ENCODE results near the gene OXTR. TPM values are rescaled to one million over a fixed set of nuclear protein-coding genes. Genes with fewer than 3 reads are reported as not detected.

OXTR gene
- total RNA-seq, 3 donors from 2014 or later: 0.19 to 0.70 (median 0.52) TPM

GRCh38 chr3:8736436-8736835 lies 33.0 kb downstream of the OXTR start:
- Histone ChIP-seq H3K4me3 (no peak overlapping the region), H3K9me3 (no peaks in the 10 kb centered on the region), H3K4me1 (ENCODE audit: low read depth) (no peaks in the 10 kb centered on the region), H3K36me3 (ENCODE audit: low read depth) (no peaks in the 10 kb centered on the region)
- TF ChIP-seq CTCF (IDR thresholded peaks at IDR 0.05): no peak
- DNase-seq (no peak), ATAC-seq (no peak)
- intact Hi-C loops (cut with DNase I, micrococcal nuclease): no loop called here

- no peaks in the 10 kb centered on the region for H3K36me3 ChIP-seq (ENCODE audit: low read depth)
- ATAC-seq (no peak), DNase-seq (no peak)
- intact Hi-C loops (cut with DNase I, micrococcal nuclease): no loop called here
- H3K4me3 ChIP-seq: no peak overlapping the region
- TF ChIP-seq CTCF (IDR thresholded peaks at IDR 0.05): no peak
- no peaks in the 10 kb centered on the region for H3K4me1 ChIP-seq (ENCODE audit: low read depth)
- no peaks in the 10 kb centered on the region for H3K9me3 ChIP-seq
These were observed 34.5 kb downstream of the OXTR start for GRCh38 chr3:8734908-8735307.

- no peak overlapping the region for H3K4me3 ChIP-seq
- intact Hi-C loops (cut with DNase I, micrococcal nuclease): no loop called here
- no peak for ATAC-seq
- no peaks in the 10 kb centered on the region for H3K9me3 ChIP-seq
- no peaks in the 10 kb centered on the region for H3K36me3 ChIP-seq (ENCODE audit: low read depth)
- TF ChIP-seq CTCF (IDR thresholded peaks at IDR 0.05): no peak
- DNase-seq: no peak
- no peaks in the 10 kb centered on the region for H3K4me1 ChIP-seq (ENCODE audit: low read depth)
These were observed 35.1 kb downstream of the OXTR start for GRCh38 chr3:8734137-8734878.

GRCh38 chr3:8733332-8734094 lies 35.9 kb downstream of the OXTR start, which contains the start of gene CAV3:
Gene CAV3, plus strand, starts transcription at chr3:8733802. Its CDS starts 75 bp downstream, at chr3:8733877.
- ATAC-seq (no peak), DNase-seq (peak in 1 of 3 donors; percentile 6)
- Histone ChIP-seq H3K9me3 (no peaks in the 10 kb centered on the region), H3K4me3 (no peak within 1 kb of the TSS), H3K36me3 (ENCODE audit: low read depth) (no peaks in the 10 kb centered on the region), H3K4me1 (ENCODE audit: low read depth) (no peaks in the 10 kb centered on the region)
- intact Hi-C loops (cut with DNase I, micrococcal nuclease): no loop called here
- TF ChIP-seq CTCF (IDR thresholded peaks at IDR 0.05): no peak

GRCh38 chr3:8732413-8732812 lies 37.0 kb downstream of the OXTR start:
- ATAC-seq (no peak), DNase-seq (no peak)
- Histone ChIP-seq H3K4me3 (no peak overlapping the region), H3K36me3 (ENCODE audit: low read depth) (no peaks in the 10 kb centered on the region), H3K9me3 (no peaks in the 10 kb centered on the region), H3K4me1 (ENCODE audit: low read depth) (no peaks in the 10 kb centered on the region)
- intact Hi-C loops (cut with DNase I, micrococcal nuclease): no loop called here
- no peak for TF ChIP-seq CTCF (IDR thresholded peaks at IDR 0.05)

Data from mucosa of descending colon (tissue), 3 donors.